Measurements from ENCODE around the gene TENM3. TPM values are rescaled to one million over a fixed set of nuclear protein-coding genes. Genes with fewer than 3 reads are reported as not detected.

The TENM3 gene
- total and polyA plus RNA-seq, 2 experiments from 2014 or later = 16.1 to 70.9 TPM

DNA sequence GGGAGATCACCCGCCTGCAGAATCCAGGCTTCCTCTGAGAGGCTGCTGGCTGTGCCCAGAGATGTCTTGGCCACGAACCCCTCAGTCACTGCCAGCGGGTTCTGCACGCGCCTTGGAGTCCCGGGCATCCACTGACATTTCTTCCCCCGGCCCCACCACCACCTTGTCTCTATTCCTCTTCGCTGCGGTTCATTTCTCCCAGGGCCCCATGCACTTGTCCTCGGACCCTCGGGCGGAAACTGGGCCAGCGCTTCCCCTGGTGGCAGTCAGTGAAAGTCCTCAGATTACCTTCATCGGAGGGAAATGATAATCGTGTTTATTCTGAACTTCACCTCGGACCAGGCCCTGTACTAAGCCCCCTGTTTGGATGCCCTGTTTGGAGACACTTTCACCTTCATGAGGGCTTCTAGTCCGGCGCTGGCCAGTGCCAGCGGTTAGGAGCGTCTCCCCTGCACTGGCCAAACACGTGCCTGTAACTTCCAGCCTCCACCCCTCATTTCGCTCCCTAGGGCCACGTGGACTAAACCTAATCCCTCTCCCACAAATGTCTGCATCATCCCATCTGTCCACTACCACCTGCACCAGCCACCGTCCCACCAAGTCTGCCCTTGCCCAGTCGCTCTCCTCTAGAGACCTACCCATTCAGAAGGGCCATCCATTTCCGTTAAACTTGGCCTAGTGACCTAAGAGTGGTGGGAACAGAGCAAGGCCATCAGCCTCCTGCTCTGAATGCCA, 592.0 kb downstream of the TENM3 start:
- no peaks in the 10 kb centered on the region for H3K36me3 ChIP-seq (replicated peaks; ENCODE audit: insufficient read depth, low read depth)
- no peak overlapping the region for H2AFZ ChIP-seq
- no peaks in the 10 kb centered on the region for H3K79me2 ChIP-seq
- H3K9me3 ChIP-seq (ENCODE audit: low read depth) = no peaks in the 10 kb centered on the region
- H3K4me2 ChIP-seq = no peak overlapping the region
- H3K27me3 ChIP-seq = no peaks in the 10 kb centered on the region
- H4K20me1 ChIP-seq (ENCODE audit: insufficient read depth, poor library complexity, severe bottlenecking) = no peaks in the 10 kb centered on the region
- WGBS (ENCODE audit: low lambda C conversion rate, missing lambda C conversion rate) = 88% methylated on average over 26 of the region's 26 CpGs
- no peak for DNase-seq (ENCODE audit: low spot score)
- H3K9me2 ChIP-seq (replicated peaks; ENCODE audit: insufficient read depth) = no peaks in the 10 kb centered on the region
- no peak overlapping the region for H3K4me3 ChIP-seq
- H3K27ac ChIP-seq = no peak overlapping the region
- TF ChIP-seq EZH2 (IDR thresholded peaks at IDR 0.05; ENCODE audit: borderline replicate concordance) (no peak), EZH2phosphoT487 (IDR thresholded peaks at IDR 0.05; ENCODE audit: low read depth, severe bottlenecking, unreplicated experiment) (no peak)
- TF ChIP-seq, protein P1, sequence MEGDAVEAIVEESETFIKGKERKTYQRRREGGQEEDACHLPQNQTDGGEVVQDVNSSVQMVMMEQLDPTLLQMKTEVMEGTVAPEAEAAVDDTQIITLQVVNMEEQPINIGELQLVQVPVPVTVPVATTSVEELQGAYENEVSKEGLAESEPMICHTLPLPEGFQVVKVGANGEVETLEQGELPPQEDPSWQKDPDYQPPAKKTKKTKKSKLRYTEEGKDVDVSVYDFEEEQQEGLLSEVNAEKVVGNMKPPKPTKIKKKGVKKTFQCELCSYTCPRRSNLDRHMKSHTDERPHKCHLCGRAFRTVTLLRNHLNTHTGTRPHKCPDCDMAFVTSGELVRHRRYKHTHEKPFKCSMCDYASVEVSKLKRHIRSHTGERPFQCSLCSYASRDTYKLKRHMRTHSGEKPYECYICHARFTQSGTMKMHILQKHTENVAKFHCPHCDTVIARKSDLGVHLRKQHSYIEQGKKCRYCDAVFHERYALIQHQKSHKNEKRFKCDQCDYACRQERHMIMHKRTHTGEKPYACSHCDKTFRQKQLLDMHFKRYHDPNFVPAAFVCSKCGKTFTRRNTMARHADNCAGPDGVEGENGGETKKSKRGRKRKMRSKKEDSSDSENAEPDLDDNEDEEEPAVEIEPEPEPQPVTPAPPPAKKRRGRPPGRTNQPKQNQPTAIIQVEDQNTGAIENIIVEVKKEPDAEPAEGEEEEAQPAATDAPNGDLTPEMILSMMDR (IDR thresholded peaks at IDR 0.05; ENCODE audit: poor library complexity) = no peak
- H3K4me1 ChIP-seq (ENCODE audit: insufficient read depth) = no peaks in the 10 kb centered on the region

DNA sequence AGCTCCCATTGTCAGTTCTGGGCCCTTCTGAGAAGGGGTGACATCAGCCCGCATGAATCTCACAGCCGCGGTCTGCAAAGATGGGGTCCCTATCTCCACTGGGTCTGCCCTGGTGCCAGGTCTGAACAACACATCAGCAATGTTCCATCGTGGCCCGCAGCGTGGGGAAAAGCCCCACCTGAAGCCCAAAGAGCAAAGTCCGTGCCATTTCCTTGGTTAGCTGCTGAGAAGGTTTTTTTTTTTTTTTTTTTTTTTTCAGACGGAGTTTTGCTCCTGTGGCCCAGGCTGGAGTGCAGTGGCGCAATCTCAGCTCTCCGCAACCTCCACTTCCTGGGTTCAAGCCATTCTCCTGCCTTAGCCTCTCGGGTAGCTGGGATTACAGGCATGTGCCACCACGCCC, 594.6 kb downstream of the TENM3 start:
- no peaks in the 10 kb centered on the region for H3K79me2 ChIP-seq
- H3K4me1 ChIP-seq (ENCODE audit: insufficient read depth) = no peaks in the 10 kb centered on the region
- H4K20me1 ChIP-seq (ENCODE audit: insufficient read depth, poor library complexity, severe bottlenecking) = no peaks in the 10 kb centered on the region
- WGBS (ENCODE audit: low lambda C conversion rate, missing lambda C conversion rate) = 91% methylated on average over 11 of the region's 12 CpGs
- no peak overlapping the region for H2AFZ ChIP-seq
- H3K9me2 ChIP-seq (replicated peaks; ENCODE audit: insufficient read depth) = no peaks in the 10 kb centered on the region
- H3K4me2 ChIP-seq = no peak overlapping the region
- H3K27ac ChIP-seq = no peak overlapping the region
- no peak overlapping the region for H3K4me3 ChIP-seq
- H3K36me3 ChIP-seq (replicated peaks; ENCODE audit: insufficient read depth, low read depth) = no peaks in the 10 kb centered on the region
- no peak for TF ChIP-seq EZH2 (IDR thresholded peaks at IDR 0.05; ENCODE audit: borderline replicate concordance)
- TF ChIP-seq EZH2phosphoT487 (IDR thresholded peaks at IDR 0.05; ENCODE audit: low read depth, severe bottlenecking, unreplicated experiment) = no peak
- TF ChIP-seq, protein P1 (IDR thresholded peaks at IDR 0.05; ENCODE audit: poor library complexity) = no peak
- no peak for DNase-seq (ENCODE audit: low spot score)
- no peaks in the 10 kb centered on the region for H3K9me3 ChIP-seq (ENCODE audit: low read depth)
- no peaks in the 10 kb centered on the region for H3K27me3 ChIP-seq

DNA sequence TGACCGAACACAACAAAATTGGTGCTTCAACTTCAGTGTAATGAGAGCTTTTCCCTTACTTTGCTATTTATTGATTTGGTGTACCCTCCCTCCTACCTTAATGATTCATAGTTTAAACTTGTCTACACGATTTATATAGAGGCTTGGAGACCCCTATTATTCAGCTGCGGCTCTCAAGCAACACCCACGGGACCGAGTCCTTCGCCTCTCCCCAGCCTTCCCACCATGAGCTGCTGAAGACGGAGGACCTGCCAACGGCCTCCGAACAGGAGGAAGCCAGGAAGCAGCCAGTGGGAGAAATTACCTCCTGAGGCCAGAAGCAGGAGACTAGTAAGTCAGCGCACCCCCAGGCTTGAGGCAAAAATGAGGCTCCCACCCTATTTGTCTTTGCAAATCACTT, 595.3 kb downstream of the TENM3 start:
- no peaks in the 10 kb centered on the region for H3K36me3 ChIP-seq (replicated peaks; ENCODE audit: insufficient read depth, low read depth)
- no peaks in the 10 kb centered on the region for H3K4me1 ChIP-seq (ENCODE audit: insufficient read depth)
- no peaks in the 10 kb centered on the region for H3K9me3 ChIP-seq (ENCODE audit: low read depth)
- no peak for DNase-seq (ENCODE audit: low spot score)
- H3K4me3 ChIP-seq = no peak overlapping the region
- H4K20me1 ChIP-seq (ENCODE audit: insufficient read depth, poor library complexity, severe bottlenecking) = no peaks in the 10 kb centered on the region
- no peak for TF ChIP-seq EZH2phosphoT487 (IDR thresholded peaks at IDR 0.05; ENCODE audit: low read depth, severe bottlenecking, unreplicated experiment)
- no peak for TF ChIP-seq EZH2 (IDR thresholded peaks at IDR 0.05; ENCODE audit: borderline replicate concordance)
- TF ChIP-seq, protein P1 (IDR thresholded peaks at IDR 0.05; ENCODE audit: poor library complexity) = no peak
- H3K27ac ChIP-seq = no peak overlapping the region
- 83% methylated on average over 10 of the region's 10 CpGs for WGBS (ENCODE audit: low lambda C conversion rate, missing lambda C conversion rate)
- no peak overlapping the region for H2AFZ ChIP-seq
- no peak overlapping the region for H3K4me2 ChIP-seq
- H3K27me3 ChIP-seq = no peaks in the 10 kb centered on the region
- no peaks in the 10 kb centered on the region for H3K9me2 ChIP-seq (replicated peaks; ENCODE audit: insufficient read depth)
- H3K79me2 ChIP-seq = no peaks in the 10 kb centered on the region

Measured in hepatocyte (in vitro differentiated cells).